ENCODE results near the gene GZMH.
"Not testable (repeated sequence)": the region's sequence is repeated elsewhere in the genome, so short reads cannot be mapped to it uniquely, and the experiment has no call there.

- not testable (repeated sequence) for TF ChIP-seq POLR2A (IDR thresholded peaks at IDR 0.05; ENCODE audit: low read length); GATA1 (IDR thresholded peaks at IDR 0.05; ENCODE audit: low read depth, low read length)
These were observed 25.1 kb downstream of the GZMH start for GRCh38 chr14:24584402-24584801.

All from erythroblast (primary cell).